ENCODE data around the gene NAA16. TPM values are rescaled to one million over a fixed set of nuclear protein-coding genes. Genes with fewer than 3 reads are reported as not detected.
"Not testable (repeated sequence)": the region's sequence is repeated elsewhere in the genome, so short reads cannot be mapped to it uniquely, and the experiment has no call there.

NAA16 gene
- total RNA-seq, 1 donor from 2014 or later: 22.3 TPM

- no peak overlapping the region for H3K4me3 Mint-ChIP-seq (ENCODE audit: unreplicated experiment)
- H3K27me3 Mint-ChIP-seq (ENCODE audit: unreplicated experiment): no peaks in the 10 kb centered on the region
- no peak overlapping the region for H3K27ac Mint-ChIP-seq (ENCODE audit: unreplicated experiment)
- H3K9me3 Mint-ChIP-seq (ENCODE audit: unreplicated experiment): peaks cover 3% of the 10 kb centered on the region
- DNase-seq: no peak
- peaks cover 5% of the 10 kb centered on the region for H3K36me3 Mint-ChIP-seq (ENCODE audit: unreplicated experiment)
- no peaks in the 10 kb centered on the region for H3K4me1 Mint-ChIP-seq (ENCODE audit: low read depth, unreplicated experiment)
- TF ChIP-seq CTCF (IDR thresholded peaks at IDR 0.05; ENCODE audit: partially characterized antibody, unreplicated experiment): no peak
These were observed 107.0 kb downstream of the NAA16 start for GRCh38 chr13:41418027-41418426.

- Mint-ChIP-seq H3K27me3 (ENCODE audit: unreplicated experiment) (peaks cover 2% of the 10 kb centered on the region), H3K4me1 (ENCODE audit: low read depth, unreplicated experiment) (no peaks in the 10 kb centered on the region), H3K27ac (ENCODE audit: unreplicated experiment) (no peak overlapping the region), H3K4me3 (ENCODE audit: unreplicated experiment) (no peak overlapping the region), H3K36me3 (ENCODE audit: unreplicated experiment) (peaks cover 5% of the 10 kb centered on the region), H3K9me3 (ENCODE audit: unreplicated experiment) (peaks cover 3% of the 10 kb centered on the region)
- DNase-seq: no peak
- TF ChIP-seq CTCF (IDR thresholded peaks at IDR 0.05; ENCODE audit: partially characterized antibody, unreplicated experiment): no peak
These were observed 107.7 kb downstream of the NAA16 start for GRCh38 chr13:41418731-41419130.

- H3K36me3 Mint-ChIP-seq (ENCODE audit: unreplicated experiment): peaks cover 5% of the 10 kb centered on the region
- no peak for DNase-seq
- peaks cover 2% of the 10 kb centered on the region for H3K27me3 Mint-ChIP-seq (ENCODE audit: unreplicated experiment)
- H3K4me1 Mint-ChIP-seq (ENCODE audit: low read depth, unreplicated experiment): no peaks in the 10 kb centered on the region
- peaks cover 3% of the 10 kb centered on the region for H3K9me3 Mint-ChIP-seq (ENCODE audit: unreplicated experiment)
- TF ChIP-seq CTCF (IDR thresholded peaks at IDR 0.05; ENCODE audit: partially characterized antibody, unreplicated experiment): no peak
- H3K4me3 Mint-ChIP-seq (ENCODE audit: unreplicated experiment): no peak overlapping the region
- H3K27ac Mint-ChIP-seq (ENCODE audit: unreplicated experiment): no peak overlapping the region
These were observed 108.1 kb downstream of the NAA16 start for GRCh38 chr13:41419206-41419605.

GRCh38 chr13:41420146-41420545, 109.1 kb downstream of the NAA16 start:
- TF ChIP-seq CTCF (IDR thresholded peaks at IDR 0.05; ENCODE audit: partially characterized antibody, unreplicated experiment): no peak
- no peak overlapping the region for H3K4me3 Mint-ChIP-seq (ENCODE audit: unreplicated experiment)

GRCh38 chr13:41421330-41421729, 110.3 kb downstream of the NAA16 start:
- H3K27ac Mint-ChIP-seq (ENCODE audit: unreplicated experiment); H3K4me1 Mint-ChIP-seq (ENCODE audit: low read depth, unreplicated experiment); DNase-seq; H3K4me3 Mint-ChIP-seq (ENCODE audit: unreplicated experiment); H3K9me3 Mint-ChIP-seq (ENCODE audit: unreplicated experiment); H3K36me3 Mint-ChIP-seq (ENCODE audit: unreplicated experiment); H3K27me3 Mint-ChIP-seq (ENCODE audit: unreplicated experiment): not testable (repeated sequence)

More at GRCh38 chr13:41420146-41420545, 109.1 kb downstream of the NAA16 start:
- Mint-ChIP-seq H3K4me1 (ENCODE audit: low read depth, unreplicated experiment) (no peaks in the 10 kb centered on the region), H3K9me3 (ENCODE audit: unreplicated experiment) (peaks cover 3% of the 10 kb centered on the region), H3K27ac (ENCODE audit: unreplicated experiment) (no peak overlapping the region), H3K36me3 (ENCODE audit: unreplicated experiment) (peaks cover 5% of the 10 kb centered on the region), H3K27me3 (ENCODE audit: unreplicated experiment) (peaks cover 2% of the 10 kb centered on the region)
- no peak for DNase-seq

GRCh38 chr13:41421983-41422382, 110.9 kb downstream of the NAA16 start:
- not testable (repeated sequence) for DNase-seq; H3K9me3 Mint-ChIP-seq (ENCODE audit: unreplicated experiment); H3K27ac Mint-ChIP-seq (ENCODE audit: unreplicated experiment); H3K27me3 Mint-ChIP-seq (ENCODE audit: unreplicated experiment); H3K36me3 Mint-ChIP-seq (ENCODE audit: unreplicated experiment); H3K4me3 Mint-ChIP-seq (ENCODE audit: unreplicated experiment); H3K4me1 Mint-ChIP-seq (ENCODE audit: low read depth, unreplicated experiment)

GRCh38 chr13:41423259-41423658, 112.2 kb downstream of the NAA16 start:
- not testable (repeated sequence) for H3K4me3 Mint-ChIP-seq (ENCODE audit: unreplicated experiment); DNase-seq; H3K4me1 Mint-ChIP-seq (ENCODE audit: low read depth, unreplicated experiment); H3K36me3 Mint-ChIP-seq (ENCODE audit: unreplicated experiment); H3K27me3 Mint-ChIP-seq (ENCODE audit: unreplicated experiment); H3K9me3 Mint-ChIP-seq (ENCODE audit: unreplicated experiment); H3K27ac Mint-ChIP-seq (ENCODE audit: unreplicated experiment)

GRCh38 chr13:41424675-41425074, 113.6 kb downstream of the NAA16 start:
- DNase-seq; H3K9me3 Mint-ChIP-seq (ENCODE audit: unreplicated experiment); H3K27me3 Mint-ChIP-seq (ENCODE audit: unreplicated experiment); H3K4me1 Mint-ChIP-seq (ENCODE audit: low read depth, unreplicated experiment); H3K27ac Mint-ChIP-seq (ENCODE audit: unreplicated experiment); H3K4me3 Mint-ChIP-seq (ENCODE audit: unreplicated experiment); H3K36me3 Mint-ChIP-seq (ENCODE audit: unreplicated experiment): not testable (repeated sequence)

Measured in glutamatergic neuron (in vitro differentiated cells).